Right lobe of liver (tissue), 4 donors: Measurements from ENCODE around the gene POU2F3.

Source experiments
- POLR2A ChIP-seq: fragments of 450-650 bp; IDR thresholded peaks from one replicate; pipeline ENCODE4 v1.6.1; 2017; ENCODE audit warnings: antibody characterized with exemption, mild to moderate bottlenecking
- TF ChIP-seq, protein P1 (sequence below), 4 donors: fragments of 200-600 bp in 3 of 4; fragments of 450-650 bp in 1 of 4; IDR thresholded peaks; one replicate each; pipeline versions ENCODE4 v1.5.1 to v1.8.0; 2016 to 2022; ENCODE audit warnings: antibody characterized with exemption in 4 of 4, mild to moderate bottlenecking in 2 of 4
- donor health status: DM: no; HTN: no; CAD: no.
- donor health status: DM: no; HTN: no; CAD: no.
- donor health status: DM: no; HTN: yes; CAD: no.

DNA sequence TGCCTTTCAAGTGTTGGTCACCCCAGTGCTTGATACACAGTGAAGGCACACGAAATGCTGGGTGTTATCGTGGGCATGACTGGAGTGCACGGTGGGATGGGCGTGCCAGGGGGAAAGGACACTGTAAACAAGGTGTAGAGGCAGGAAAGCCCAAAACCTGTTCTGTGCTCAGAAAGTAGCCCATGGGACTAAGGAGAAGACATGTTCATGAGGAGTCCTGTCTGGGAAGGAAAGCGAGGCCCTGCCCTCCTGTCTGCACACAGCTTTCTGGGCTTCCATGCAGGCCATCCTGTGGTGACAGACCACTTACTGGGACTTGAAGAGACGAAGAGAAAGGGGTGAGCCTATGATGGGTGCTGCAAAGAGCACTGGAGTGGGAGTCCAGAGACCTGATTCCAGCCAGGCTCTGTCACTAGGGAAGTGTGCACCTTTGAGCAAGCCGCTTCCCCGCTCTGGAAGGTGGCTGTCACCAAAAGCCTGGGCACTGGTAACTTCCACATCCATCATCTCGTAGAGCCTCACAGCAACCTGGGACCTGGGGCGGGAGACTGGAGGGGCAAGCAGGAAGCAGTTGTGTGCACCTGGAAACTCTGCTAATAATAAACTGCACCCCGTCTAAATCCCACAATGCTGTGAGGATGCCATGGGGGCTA, 846 bp upstream of the POU2F3 start:
- TF ChIP-seq POLR2A, result no peak
- TF ChIP-seq, protein P1, sequence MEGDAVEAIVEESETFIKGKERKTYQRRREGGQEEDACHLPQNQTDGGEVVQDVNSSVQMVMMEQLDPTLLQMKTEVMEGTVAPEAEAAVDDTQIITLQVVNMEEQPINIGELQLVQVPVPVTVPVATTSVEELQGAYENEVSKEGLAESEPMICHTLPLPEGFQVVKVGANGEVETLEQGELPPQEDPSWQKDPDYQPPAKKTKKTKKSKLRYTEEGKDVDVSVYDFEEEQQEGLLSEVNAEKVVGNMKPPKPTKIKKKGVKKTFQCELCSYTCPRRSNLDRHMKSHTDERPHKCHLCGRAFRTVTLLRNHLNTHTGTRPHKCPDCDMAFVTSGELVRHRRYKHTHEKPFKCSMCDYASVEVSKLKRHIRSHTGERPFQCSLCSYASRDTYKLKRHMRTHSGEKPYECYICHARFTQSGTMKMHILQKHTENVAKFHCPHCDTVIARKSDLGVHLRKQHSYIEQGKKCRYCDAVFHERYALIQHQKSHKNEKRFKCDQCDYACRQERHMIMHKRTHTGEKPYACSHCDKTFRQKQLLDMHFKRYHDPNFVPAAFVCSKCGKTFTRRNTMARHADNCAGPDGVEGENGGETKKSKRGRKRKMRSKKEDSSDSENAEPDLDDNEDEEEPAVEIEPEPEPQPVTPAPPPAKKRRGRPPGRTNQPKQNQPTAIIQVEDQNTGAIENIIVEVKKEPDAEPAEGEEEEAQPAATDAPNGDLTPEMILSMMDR (IDR thresholded peaks at IDR 0.05), result no peak
